Nephron progenitor cell (in vitro differentiated cells): ENCODE measurements around the gene NGEF.
"Not testable (repeated sequence)": the region's sequence is repeated elsewhere in the genome, so short reads cannot be mapped to it uniquely, and the experiment has no call there.

Source experiments
- DNase-seq: peaks from one replicate; pipeline ENCODE4 v3.0.0; 2021
- H3K27ac Mint-ChIP-seq: 2 replicates; pipeline ENCODE4 v1.8.0; 2021; ENCODE audit warnings: mild to moderate bottlenecking, moderate library complexity, mixed read lengths
- H3K27me3 Mint-ChIP-seq: 2 replicates; pipeline ENCODE4 v1.8.0; 2021; ENCODE audit warnings: mild to moderate bottlenecking, low read depth, mixed read lengths; ENCODE audit not compliant: poor library complexity
- H3K36me3 Mint-ChIP-seq: 2 replicates; pipeline ENCODE4 v1.8.0; 2021; ENCODE audit warnings: low read depth, mixed read lengths
- H3K4me1 Mint-ChIP-seq: 2 replicates; pipeline ENCODE4 v1.8.0; 2021; ENCODE audit warnings: mixed read lengths
- H3K4me3 Mint-ChIP-seq: 2 replicates; pipeline ENCODE4 v1.8.0; 2021; ENCODE audit warnings: mild to moderate bottlenecking, moderate library complexity, mixed read lengths
- H3K9me3 Mint-ChIP-seq: 2 replicates; pipeline ENCODE4 v1.8.0; 2021; ENCODE audit warnings: mild to moderate bottlenecking, moderate library complexity, mixed read lengths
- TF ChIP-seq, protein P1 (sequence below): fragments of 200-600 bp; sonication (generic); IDR thresholded peaks from 2 replicates; pipeline ENCODE4 v1.5.0; 2021; ENCODE audit warnings: antibody characterized with exemption

The NGEF gene

DNA sequence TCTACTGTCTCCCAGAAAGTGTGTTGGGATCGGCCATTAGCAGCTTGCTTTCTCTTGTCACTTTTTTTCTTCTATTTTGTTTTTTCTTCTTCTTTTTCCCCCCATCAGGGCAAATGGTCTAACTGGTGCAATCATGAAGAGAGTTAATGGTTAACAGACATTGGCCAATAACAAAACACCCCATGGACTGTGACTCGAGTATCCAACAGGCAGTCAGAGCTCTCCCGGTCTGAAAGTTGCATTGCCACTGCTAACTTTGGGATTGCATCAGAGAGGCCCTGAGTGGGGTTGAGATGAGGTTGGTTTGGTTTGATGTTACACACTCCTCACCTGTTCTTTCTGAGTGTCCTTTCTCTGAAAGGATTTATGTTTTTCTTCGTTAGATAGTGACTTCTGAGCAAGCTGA, 155.9 kb downstream of the NGEF start:
- H3K9me3 Mint-ChIP-seq = no peaks in the 10 kb centered on the region
- no peak for DNase-seq
- peaks cover 8% of the 10 kb centered on the region for H3K4me1 Mint-ChIP-seq
- TF ChIP-seq, protein P1, sequence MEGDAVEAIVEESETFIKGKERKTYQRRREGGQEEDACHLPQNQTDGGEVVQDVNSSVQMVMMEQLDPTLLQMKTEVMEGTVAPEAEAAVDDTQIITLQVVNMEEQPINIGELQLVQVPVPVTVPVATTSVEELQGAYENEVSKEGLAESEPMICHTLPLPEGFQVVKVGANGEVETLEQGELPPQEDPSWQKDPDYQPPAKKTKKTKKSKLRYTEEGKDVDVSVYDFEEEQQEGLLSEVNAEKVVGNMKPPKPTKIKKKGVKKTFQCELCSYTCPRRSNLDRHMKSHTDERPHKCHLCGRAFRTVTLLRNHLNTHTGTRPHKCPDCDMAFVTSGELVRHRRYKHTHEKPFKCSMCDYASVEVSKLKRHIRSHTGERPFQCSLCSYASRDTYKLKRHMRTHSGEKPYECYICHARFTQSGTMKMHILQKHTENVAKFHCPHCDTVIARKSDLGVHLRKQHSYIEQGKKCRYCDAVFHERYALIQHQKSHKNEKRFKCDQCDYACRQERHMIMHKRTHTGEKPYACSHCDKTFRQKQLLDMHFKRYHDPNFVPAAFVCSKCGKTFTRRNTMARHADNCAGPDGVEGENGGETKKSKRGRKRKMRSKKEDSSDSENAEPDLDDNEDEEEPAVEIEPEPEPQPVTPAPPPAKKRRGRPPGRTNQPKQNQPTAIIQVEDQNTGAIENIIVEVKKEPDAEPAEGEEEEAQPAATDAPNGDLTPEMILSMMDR = no peak
- peaks cover 5% of the 10 kb centered on the region for H3K27me3 Mint-ChIP-seq
- no peak overlapping the region for H3K4me3 Mint-ChIP-seq
- H3K27ac Mint-ChIP-seq = no peak overlapping the region
- H3K36me3 Mint-ChIP-seq = peaks cover 52% of the 10 kb centered on the region

- peaks cover 8% of the 10 kb centered on the region for H3K4me1 Mint-ChIP-seq
These were observed 159.0 kb downstream of the NGEF start for GRCh38 chr2:232854082-232854481.

GRCh38 chr2:232852676-232853075, 160.4 kb downstream of the NGEF start:
- TF ChIP-seq, protein P1 = no peak
- peak overlapping the region; percentile 57 for H3K27ac Mint-ChIP-seq
- peaks cover 8% of the 10 kb centered on the region for H3K4me1 Mint-ChIP-seq
- peaks cover 50% of the 10 kb centered on the region for H3K36me3 Mint-ChIP-seq
- DNase-seq = no peak
- no peaks in the 10 kb centered on the region for H3K9me3 Mint-ChIP-seq
- no peak overlapping the region for H3K4me3 Mint-ChIP-seq
- peaks cover 3% of the 10 kb centered on the region for H3K27me3 Mint-ChIP-seq

More at GRCh38 chr2:232854082-232854481, 159.0 kb downstream of the NGEF start:
- DNase-seq = no peak
- Mint-ChIP-seq H3K27ac (no peak overlapping the region), H3K27me3 (peaks cover 5% of the 10 kb centered on the region), H3K4me3 (no peak overlapping the region), H3K9me3 (no peaks in the 10 kb centered on the region), H3K36me3 (peaks cover 48% of the 10 kb centered on the region)
- TF ChIP-seq, protein P1 = no peak

GRCh38 chr2:232852081-232852480, 161.0 kb downstream of the NGEF start:
- not testable (repeated sequence) for H3K27me3 Mint-ChIP-seq, H3K9me3 Mint-ChIP-seq, H3K4me1 Mint-ChIP-seq, DNase-seq, H3K4me3 Mint-ChIP-seq
- Mint-ChIP-seq H3K27ac (peak overlapping the region; percentile 41), H3K36me3 (peaks cover 48% of the 10 kb centered on the region)

DNA sequence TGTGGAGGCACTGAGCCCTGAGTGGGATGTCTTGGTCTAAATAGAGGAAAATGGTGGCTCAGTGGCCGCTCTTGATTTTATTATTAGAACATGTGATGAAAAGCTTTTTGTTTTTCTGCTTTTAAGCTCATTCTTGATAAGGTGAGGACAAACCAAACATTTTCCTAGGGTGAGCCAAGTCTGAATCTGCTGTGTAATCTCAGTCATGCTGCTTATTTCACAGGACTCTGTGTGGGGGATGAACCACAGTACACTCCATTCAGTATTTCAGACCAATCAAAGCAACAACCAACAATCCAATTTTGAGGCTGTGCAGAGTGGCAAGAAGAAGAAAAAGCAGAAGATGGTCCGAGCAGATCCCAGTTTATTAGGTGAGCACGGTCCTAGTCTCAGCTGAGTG, 163.0 kb downstream of the NGEF start:
- H3K9me3 Mint-ChIP-seq = no peaks in the 10 kb centered on the region
- no peaks in the 10 kb centered on the region for H3K27me3 Mint-ChIP-seq
- H3K4me1 Mint-ChIP-seq = no peaks in the 10 kb centered on the region
- TF ChIP-seq, protein P1 = no peak
- DNase-seq = no peak
- no peak overlapping the region for H3K27ac Mint-ChIP-seq
- H3K36me3 Mint-ChIP-seq = peaks cover 51% of the 10 kb centered on the region
- H3K4me3 Mint-ChIP-seq = no peak overlapping the region

DNA sequence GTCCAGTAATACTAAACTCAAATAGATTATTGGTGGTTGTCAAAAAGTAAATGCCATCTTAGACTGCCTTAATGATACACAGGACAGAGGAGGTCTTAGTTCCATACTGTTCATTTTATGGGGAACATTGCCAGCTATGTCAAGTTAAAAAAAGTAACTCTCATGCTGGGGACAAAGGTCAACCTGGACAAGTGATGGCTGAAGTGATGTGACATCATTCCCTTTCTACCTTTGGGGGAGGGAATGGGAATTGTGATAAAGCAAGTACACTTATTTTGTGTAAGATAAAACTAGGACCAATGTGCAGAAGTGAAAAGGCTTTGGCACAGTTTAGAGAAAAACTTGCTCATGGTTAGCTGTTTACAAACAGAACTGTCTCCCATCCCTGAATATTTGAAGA, 167.0 kb downstream of the NGEF start:
- Mint-ChIP-seq H3K4me1 (peaks cover 5% of the 10 kb centered on the region), H3K9me3 (no peaks in the 10 kb centered on the region), H3K36me3 (peaks cover 67% of the 10 kb centered on the region), H3K27ac (no peak overlapping the region), H3K4me3 (no peak overlapping the region), H3K27me3 (no peaks in the 10 kb centered on the region)
- no peak for DNase-seq
- TF ChIP-seq, protein P1 = no peak
